Neural cell (in vitro differentiated cells): ENCODE data around the gene PARP3.

Source experiments
- CTCF ChIP-seq: fragments of 450-650 bp; IDR thresholded peaks from 2 replicates; pipeline ENCODE4 v1.5.1; 2014; ENCODE audit warnings: antibody characterized with exemption, mild to moderate bottlenecking, moderate library complexity; ENCODE audit not compliant: poor library complexity, severe bottlenecking
- EP300 ChIP-seq: fragments of 450-650 bp; conservative IDR thresholded peaks from 2 replicates; pipeline ENCODE4 v1.6.1; 2014; ENCODE audit warnings: antibody characterized with exemption, mild to moderate bottlenecking, moderate library complexity; ENCODE audit not compliant: poor library complexity, severe bottlenecking
- POLR2AphosphoS5 ChIP-seq: IDR thresholded peaks from 2 replicates; pipeline ENCODE4 v1.6.1; 2012
- REST ChIP-seq: IDR thresholded peaks from 2 replicates; pipeline ENCODE4 v1.6.1; 2012; ENCODE audit warnings: borderline replicate concordance
- SMC3 ChIP-seq: fragments of 450-650 bp; conservative IDR thresholded peaks from 2 replicates; pipeline ENCODE4 v1.6.1; 2014; ENCODE audit warnings: antibody characterized with exemption, mild to moderate bottlenecking, moderate library complexity; ENCODE audit not compliant: poor library complexity

- TF ChIP-seq EP300: no peak
- no peak for TF ChIP-seq POLR2AphosphoS5
- TF ChIP-seq CTCF: peak; percentile 42
- TF ChIP-seq REST: no peak
- TF ChIP-seq SMC3: no peak
Observed at GRCh38 chr3:51982352-51982837, 40.2 kb downstream of the PARP3 start.
